C4-2B (cell line): ENCODE results near the gene LRRC25.

Experiments used
- ZFX ChIP-seq: fragments of 450-650 bp; IDR thresholded peaks from 2 replicates; pipeline ENCODE4 v1.6.1; 2017
- TF ChIP-seq, protein P1 (sequence below): fragments of 450-650 bp; conservative IDR thresholded peaks from 2 replicates; pipeline ENCODE4 v1.5.1; 2017; ENCODE audit warnings: mild to moderate bottlenecking

DNA sequence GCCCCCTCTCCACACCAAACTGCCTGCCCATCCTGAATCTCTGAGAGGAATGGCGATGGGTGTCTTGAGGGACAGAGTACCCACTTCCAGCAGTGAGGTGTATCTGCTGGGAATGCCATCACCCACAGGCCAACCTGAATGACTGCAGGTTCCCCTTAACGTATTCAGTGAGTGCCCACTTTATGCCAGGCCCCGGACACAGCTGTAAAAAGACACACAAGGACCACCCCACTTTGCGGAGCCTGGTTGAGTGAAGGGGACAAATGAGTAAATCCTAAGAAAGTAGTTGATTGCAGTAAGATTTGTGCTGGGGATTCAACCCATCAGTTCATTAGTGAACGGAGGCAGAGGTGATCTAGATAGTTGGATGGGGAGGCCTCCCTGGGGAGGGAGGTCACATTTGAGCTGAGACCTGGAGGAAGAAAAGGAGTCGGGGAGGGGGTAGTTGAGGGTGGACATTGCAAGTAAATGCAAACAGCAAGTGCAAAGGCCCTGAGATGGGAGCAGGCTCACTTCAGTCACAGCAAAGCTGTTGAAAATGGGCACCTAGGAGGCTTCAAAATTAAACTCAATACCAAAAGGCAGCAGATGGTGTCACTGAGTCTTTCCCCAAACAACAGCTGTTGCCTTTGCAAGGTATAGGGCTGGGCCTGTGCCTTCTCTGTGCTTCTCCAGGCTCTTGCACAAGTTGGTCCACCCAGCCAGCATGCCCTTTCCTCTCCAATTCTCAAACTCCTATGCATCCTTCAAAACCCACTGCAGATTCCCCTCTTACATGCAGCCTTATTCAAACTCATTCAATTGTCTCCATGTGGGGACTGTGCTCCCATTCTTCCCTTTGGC lies 7.1 kb downstream of the LRRC25 start:
- TF ChIP-seq, protein P1, sequence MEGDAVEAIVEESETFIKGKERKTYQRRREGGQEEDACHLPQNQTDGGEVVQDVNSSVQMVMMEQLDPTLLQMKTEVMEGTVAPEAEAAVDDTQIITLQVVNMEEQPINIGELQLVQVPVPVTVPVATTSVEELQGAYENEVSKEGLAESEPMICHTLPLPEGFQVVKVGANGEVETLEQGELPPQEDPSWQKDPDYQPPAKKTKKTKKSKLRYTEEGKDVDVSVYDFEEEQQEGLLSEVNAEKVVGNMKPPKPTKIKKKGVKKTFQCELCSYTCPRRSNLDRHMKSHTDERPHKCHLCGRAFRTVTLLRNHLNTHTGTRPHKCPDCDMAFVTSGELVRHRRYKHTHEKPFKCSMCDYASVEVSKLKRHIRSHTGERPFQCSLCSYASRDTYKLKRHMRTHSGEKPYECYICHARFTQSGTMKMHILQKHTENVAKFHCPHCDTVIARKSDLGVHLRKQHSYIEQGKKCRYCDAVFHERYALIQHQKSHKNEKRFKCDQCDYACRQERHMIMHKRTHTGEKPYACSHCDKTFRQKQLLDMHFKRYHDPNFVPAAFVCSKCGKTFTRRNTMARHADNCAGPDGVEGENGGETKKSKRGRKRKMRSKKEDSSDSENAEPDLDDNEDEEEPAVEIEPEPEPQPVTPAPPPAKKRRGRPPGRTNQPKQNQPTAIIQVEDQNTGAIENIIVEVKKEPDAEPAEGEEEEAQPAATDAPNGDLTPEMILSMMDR = no peak
- TF ChIP-seq ZFX = no peak
